ENCODE data around the gene AFTPH. TPM values are rescaled to one million over a fixed set of nuclear protein-coding genes. Genes with fewer than 3 reads are reported as not detected.
A peak's percentile ranks its signal among the peaks of the same experiment; 100 is the strongest.

Gene AFTPH
- total and polyA plus RNA-seq, 9 of the 15 experiments (the other 6 are each of a cell fraction or from before 2014, with no cell fraction given): 8.0 to 26.2 (median 13.8) TPM

GRCh38 chr2:64522843-64523428 is 1.2 kb upstream of the AFTPH start (continued):
- TF ChIP-seq SMAD4 (CRISPR knock-in tag; conservative IDR thresholded peaks at IDR 0.05) (no peak), DEAF1 (CRISPR knock-in tag; IDR thresholded peaks at IDR 0.05) (peak; percentile 59), SMARCA4 (IDR thresholded peaks at IDR 0.05) (peak; percentile 46; the same call in 1 of the 2 replicates), ATF1 (CRISPR knock-in tag; IDR thresholded peaks at IDR 0.05) (no peak), ATF1 (tag; IDR thresholded peaks at IDR 0.05) (peak; percentile 32; the same call in 1 of the 2 replicates), GABPB2 (CRISPR knock-in tag; conservative IDR thresholded peaks at IDR 0.05) (no peak), ILK (tag; IDR thresholded peaks at IDR 0.05; ENCODE audit: borderline replicate concordance, low read depth) (no peak), CTCFL (IDR thresholded peaks at IDR 0.05; ENCODE audit: borderline replicate concordance, insufficient read depth, low read depth, low read length, poor library complexity, severe bottlenecking) (peak; percentile 60), CHD2 (IDR thresholded peaks at IDR 0.05; ENCODE audit: low read depth, low read length) (no peak), C11orf30 (IDR thresholded peaks at IDR 0.05; ENCODE audit: low read depth) (peak; percentile 44), ARID3A (IDR thresholded peaks at IDR 0.05; ENCODE audit: borderline replicate concordance, low read depth, low read length) (peak; percentile 85; the same call in 1 of the 2 replicates), KLF1 (tag; IDR thresholded peaks at IDR 0.05) (no peak), SMC3 (conservative IDR thresholded peaks at IDR 0.05; ENCODE audit: insufficient read depth, low read depth, low read length) (peak; percentile 71), RCOR1 (IDR thresholded peaks at IDR 0.05; ENCODE audit: borderline replicate concordance in 1 of 2, low read depth in 2 of 2, low read length in 2 of 2) (0 out of 4 replicates have a peak, but pooled peaks of 1 of the 2 experiments have one; percentile 15), BRD9 (IDR thresholded peaks at IDR 0.05; ENCODE audit: low read depth, partially characterized antibody) (peak; percentile 41), SMARCE1 (IDR thresholded peaks at IDR 0.05) (0 out of 2 replicates have a peak, but pooled peaks have one; percentile 14), FOXA3 (CRISPR knock-in tag; conservative IDR thresholded peaks at IDR 0.05 in 1 of 2, IDR thresholded peaks at IDR 0.05 in 1 of 2) (no peak), MIER1 (IDR thresholded peaks at IDR 0.05; ENCODE audit: low read depth) (no peak), MXD1 (CRISPR knock-in tag; IDR thresholded peaks at IDR 0.05; ENCODE audit: borderline replicate concordance, poor library complexity, severe bottlenecking) (no peak), ZEB2 (IDR thresholded peaks at IDR 0.05) (no peak), SRSF3 (IDR thresholded peaks at IDR 0.05; ENCODE audit: insufficient read depth, low read length) (no peak), DDX20 (tag; IDR thresholded peaks at IDR 0.05; ENCODE audit: low read depth) (no peak), ZNF224 (CRISPR knock-in tag; IDR thresholded peaks at IDR 0.05) (no peak), SRSF9 (IDR thresholded peaks at IDR 0.05; ENCODE audit: borderline replicate concordance, low read depth, low read length) (no peak)

Measured in K562 (cell line).